Activated naive CD4-positive, alpha-beta T cell treated with anti-CD3 and anti-CD28 coated beads for 36 hours (primary cell): Measurements from ENCODE around the gene SPATS2L. TPM values are rescaled to one million over a fixed set of nuclear protein-coding genes. Genes with fewer than 3 reads are reported as not detected.

Source experiments
- CTCF ChIA-PET: fragments of 350-600 bp; sonication (Branson Sonifier 250); formaldehyde crosslinking; loops from one replicate; lab custom pipeline; 2021; ENCODE audit warnings: antibody characterized with exemption; lab: Charles Lee
- DNase-seq: peaks from one replicate; pipeline ENCODE4 v3.0.0-alpha.2; 2020
- H3K27ac Mint-ChIP-seq: one replicate; pipeline ENCODE4 v1.8.0; 2021; ENCODE audit warnings: mild to moderate bottlenecking, mixed read lengths
- H3K27me3 Mint-ChIP-seq: one replicate; pipeline ENCODE4 v1.8.0; 2021; ENCODE audit warnings: low read depth, mixed read lengths
- H3K36me3 Mint-ChIP-seq: one replicate; pipeline ENCODE4 v1.8.0; 2021; ENCODE audit warnings: low read depth, mixed read lengths
- H3K4me1 Mint-ChIP-seq: one replicate; pipeline ENCODE4 v1.8.0; 2021; ENCODE audit warnings: low read depth, mixed read lengths
- H3K4me3 Mint-ChIP-seq: one replicate; pipeline ENCODE4 v1.8.0; 2021; ENCODE audit warnings: mild to moderate bottlenecking, moderate library complexity, mixed read lengths
- H3K9me3 Mint-ChIP-seq: one replicate; pipeline ENCODE4 v1.8.0; 2021; ENCODE audit warnings: mixed read lengths
- intact Hi-C: fragments of 100-400 bp; cut with micrococcal nuclease; formaldehyde crosslinking; loops from one replicate; pipeline ENCODE4 v1.15.1; 2023
- total RNA-seq, 2 experiments: library from RNA; stranded (reverse); gene quantifications; one replicate each; pipeline ENCODE4 v1.2.3, GENCODE V29; 2021

Gene SPATS2L
- total RNA-seq, 2 experiments from 2014 or later, result 8.9 to 10.9 TPM

DNA sequence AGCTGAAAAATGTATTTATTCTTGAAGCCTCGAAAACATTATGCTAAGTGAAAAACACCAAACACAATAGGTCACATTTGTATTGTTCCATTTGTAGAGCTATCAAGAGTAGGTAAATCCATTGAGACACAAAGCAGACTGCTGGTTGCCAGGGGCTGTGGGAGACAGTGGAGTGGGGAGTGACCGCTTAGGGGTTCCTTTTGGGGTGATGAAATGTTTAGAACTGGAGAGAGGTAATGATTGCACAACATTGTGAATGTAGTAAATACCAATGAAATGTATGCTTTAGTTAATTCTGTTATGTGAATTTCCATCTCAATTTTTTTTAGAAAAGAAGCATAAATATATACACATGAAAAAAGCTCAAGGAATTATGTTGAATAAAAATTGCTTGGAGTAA is 187.6 kb downstream of the SPATS2L start:
- Mint-ChIP-seq H3K4me1 (no peaks in the 10 kb centered on the region), H3K27ac (no peak overlapping the region), H3K27me3 (no peaks in the 10 kb centered on the region), H3K9me3 (no peaks in the 10 kb centered on the region), H3K4me3 (no peak overlapping the region), H3K36me3 (peaks cover 23% of the 10 kb centered on the region)
- intact Hi-C loops, result no loop called here
- DNase-seq, result no peak
- CTCF ChIA-PET, result interaction anchor here (0.9 to 2.2 kb wide), 5 partner anchors 8 to 241 kb away, joined by 3 to 18 read pairs (median 4); no protein-coding TSS in a partner anchor

DNA sequence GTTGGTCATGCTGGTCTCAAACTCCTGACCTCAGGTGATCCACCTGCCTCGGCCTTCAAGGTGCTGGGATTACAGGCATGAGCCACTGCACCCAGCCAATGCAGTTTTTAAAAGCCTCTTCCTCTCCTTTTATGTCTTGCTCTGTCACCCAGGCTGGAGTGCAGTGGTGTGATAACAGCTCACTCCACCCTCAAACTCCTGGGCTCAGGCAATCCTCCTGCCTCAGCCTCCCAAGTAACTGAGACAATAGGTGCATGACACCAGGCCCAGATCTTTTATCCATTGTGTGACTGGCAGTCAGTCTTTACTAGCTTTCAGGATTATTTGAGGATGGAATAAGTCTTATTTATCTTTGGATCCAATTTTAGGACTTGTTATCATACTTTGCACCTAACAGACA is 190.2 kb downstream of the SPATS2L start:
- CTCF ChIA-PET, result interaction anchor here (1.0 to 2.0 kb wide), 2 partner anchors 13 kb away, joined by 3 to 10 read pairs; partner anchors contain the start of gene KCTD18
- Mint-ChIP-seq H3K4me3 (no peak overlapping the region), H3K9me3 (no peaks in the 10 kb centered on the region), H3K27me3 (no peaks in the 10 kb centered on the region), H3K36me3 (peaks cover 9% of the 10 kb centered on the region), H3K27ac (no peak overlapping the region), H3K4me1 (no peaks in the 10 kb centered on the region)
- intact Hi-C loops, result no loop called here
- no peak for DNase-seq

DNA sequence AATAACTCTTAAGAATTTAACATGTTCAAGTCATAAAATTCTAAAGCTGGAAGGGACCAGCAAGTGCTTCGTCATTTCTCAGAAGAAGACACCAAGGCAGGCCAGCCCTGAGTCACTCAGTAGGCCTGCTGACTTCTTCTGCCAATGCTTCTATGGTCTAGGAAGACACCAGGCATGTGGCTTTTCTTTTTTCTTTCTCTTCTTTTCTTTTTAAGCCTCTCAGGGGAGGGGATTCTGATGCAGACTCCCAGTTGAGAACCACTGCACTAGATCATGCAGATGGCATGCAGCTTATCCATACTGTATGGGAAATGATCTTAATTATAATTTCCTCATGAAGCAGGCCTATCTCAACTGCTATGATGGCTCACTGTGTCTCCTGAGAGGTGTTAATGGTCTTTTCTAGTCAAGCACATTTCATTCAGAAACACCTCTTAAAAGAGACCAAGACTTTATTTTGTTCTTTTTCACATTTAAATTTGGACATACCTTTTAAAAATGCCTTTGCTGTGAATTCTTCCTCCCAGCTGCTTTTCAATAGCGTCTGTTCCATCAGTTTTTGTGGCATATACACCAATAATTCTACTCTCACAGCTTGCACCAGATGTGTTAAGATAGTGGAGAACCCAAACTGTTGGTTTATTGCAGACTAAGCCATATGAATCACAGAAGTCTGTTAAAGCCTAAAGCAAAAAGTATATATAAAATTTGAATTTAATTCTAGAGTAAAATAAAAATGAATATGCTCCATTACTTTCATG is 192.1 kb downstream of the SPATS2L start:
- intact Hi-C loops, result no loop called here
- peaks cover 16% of the 10 kb centered on the region for H3K36me3 Mint-ChIP-seq
- no peak overlapping the region for H3K4me3 Mint-ChIP-seq
- no peak overlapping the region for H3K27ac Mint-ChIP-seq
- DNase-seq, result no peak
- no peaks in the 10 kb centered on the region for H3K4me1 Mint-ChIP-seq
- H3K9me3 Mint-ChIP-seq, result peaks cover 2% of the 10 kb centered on the region
- CTCF ChIA-PET, result interaction anchor here (1.2 to 2.0 kb wide), 5 partner anchors 12 to 344 kb away, joined by 3 to 10 read pairs (median 5); no protein-coding TSS in a partner anchor
- H3K27me3 Mint-ChIP-seq, result no peaks in the 10 kb centered on the region

DNA sequence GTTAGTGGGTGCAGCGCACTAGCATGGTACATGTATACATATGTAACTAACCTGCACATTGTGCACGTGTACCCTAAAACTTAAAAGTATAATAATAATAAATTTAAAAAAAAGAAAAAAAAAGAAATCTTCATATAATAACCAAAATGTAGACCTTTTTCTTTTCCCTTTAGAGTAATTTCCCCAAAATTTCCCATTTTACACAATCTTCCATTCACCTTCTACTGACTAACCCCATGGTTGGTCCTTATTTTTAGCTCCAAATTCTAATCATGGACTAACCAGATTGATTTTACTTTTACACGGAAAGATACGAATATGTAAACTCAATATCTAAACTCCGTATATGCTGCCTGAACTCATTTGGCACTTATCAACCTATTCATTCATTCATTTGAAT is 195.7 kb downstream of the SPATS2L start:
- CTCF ChIA-PET, result interaction anchor here (0.7 kb wide), 2 partner anchors 11 to 636 kb away, joined by 3 read pairs; no protein-coding TSS in a partner anchor
- peaks cover 15% of the 10 kb centered on the region for H3K36me3 Mint-ChIP-seq
- H3K4me3 Mint-ChIP-seq, result no peak overlapping the region
- H3K9me3 Mint-ChIP-seq, result peaks cover 2% of the 10 kb centered on the region
- DNase-seq, result no peak
- no peaks in the 10 kb centered on the region for H3K27me3 Mint-ChIP-seq
- no peak overlapping the region for H3K27ac Mint-ChIP-seq
- intact Hi-C loops, result no loop called here
- H3K4me1 Mint-ChIP-seq, result peaks cover 4% of the 10 kb centered on the region

DNA sequence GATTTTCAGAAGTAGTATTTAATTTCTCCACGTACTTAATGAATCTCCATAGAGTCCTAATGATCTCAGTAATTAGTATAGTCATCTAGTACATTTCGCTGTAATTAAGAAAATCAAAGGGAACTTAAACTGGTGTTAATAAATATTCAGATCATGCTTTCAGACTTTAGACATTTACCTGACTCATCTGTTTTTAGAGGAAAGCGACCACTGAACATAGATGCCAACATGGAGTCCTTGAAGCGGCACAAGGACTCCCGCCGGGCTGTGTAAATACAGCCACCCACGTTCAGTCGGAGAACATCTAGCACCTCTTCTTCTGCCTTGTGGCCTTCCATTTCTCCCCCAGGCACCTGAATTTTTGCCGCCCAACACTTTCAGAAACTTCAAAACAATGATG is 200.2 kb downstream of the SPATS2L start:
- Mint-ChIP-seq H3K27ac (no peak overlapping the region), H3K9me3 (peaks cover 2% of the 10 kb centered on the region), H3K4me1 (peaks cover 16% of the 10 kb centered on the region), H3K4me3 (no peak overlapping the region), H3K27me3 (no peaks in the 10 kb centered on the region), H3K36me3 (peaks cover 16% of the 10 kb centered on the region)
- no peak for DNase-seq
- intact Hi-C loops, result no loop called here
- CTCF ChIA-PET, result no interaction called here

DNA sequence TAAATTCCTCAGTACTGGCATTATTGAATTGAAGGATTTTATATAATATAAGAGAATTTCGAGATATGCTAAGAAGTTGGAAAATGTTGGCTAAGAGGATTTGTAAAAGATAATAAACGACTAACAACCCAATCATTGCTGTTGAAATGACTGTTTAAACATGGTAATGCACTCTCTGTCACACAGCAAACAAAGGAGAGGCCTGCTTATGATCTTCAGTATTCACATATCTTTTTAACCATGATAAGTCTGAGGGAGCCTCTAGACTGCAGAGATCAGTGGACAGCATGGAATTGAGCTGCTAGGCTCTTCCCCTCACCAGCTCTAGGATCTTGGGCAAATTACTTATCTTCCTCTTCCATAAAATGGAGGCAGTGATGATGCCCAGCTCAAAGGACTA is 200.7 kb downstream of the SPATS2L start:
- intact Hi-C loops, result no loop called here
- Mint-ChIP-seq H3K36me3 (peaks cover 13% of the 10 kb centered on the region), H3K9me3 (peaks cover 2% of the 10 kb centered on the region), H3K27me3 (no peaks in the 10 kb centered on the region), H3K27ac (no peak overlapping the region), H3K4me1 (peaks cover 16% of the 10 kb centered on the region), H3K4me3 (no peak overlapping the region)
- DNase-seq, result no peak
- CTCF ChIA-PET, result interaction anchor here (1.1 kb wide), 1 partner anchor 197 kb away, joined by 3 read pairs; no protein-coding TSS in a partner anchor

DNA sequence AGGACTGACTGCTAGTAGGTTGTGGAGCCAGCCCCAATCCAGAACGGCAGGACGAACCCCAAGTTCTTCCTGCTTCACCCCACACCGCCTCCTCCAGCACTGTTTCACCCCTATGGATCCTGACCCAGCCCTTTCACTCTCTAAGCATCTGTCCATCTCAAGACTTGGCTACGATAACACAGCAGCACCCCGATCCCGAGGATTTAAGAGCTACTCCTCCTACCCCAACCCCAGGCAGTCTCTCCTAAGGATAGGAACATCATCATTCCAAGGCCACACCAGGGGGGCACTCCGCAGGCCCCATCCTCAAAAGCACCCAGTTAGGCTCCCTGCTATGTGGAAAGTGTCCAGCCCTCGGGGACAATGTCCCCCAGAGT is 202.7 kb downstream of the SPATS2L start:
- Mint-ChIP-seq H3K4me3 (peak overlapping the region; percentile 94), H3K36me3 (peaks cover 3% of the 10 kb centered on the region)
- CTCF ChIA-PET, result interaction anchor here (1.1 to 2.0 kb wide), 5 partner anchors 12 to 284 kb away, joined by 3 to 8 read pairs (median 4); partner anchors contain the start of gene SGO2

DNA sequence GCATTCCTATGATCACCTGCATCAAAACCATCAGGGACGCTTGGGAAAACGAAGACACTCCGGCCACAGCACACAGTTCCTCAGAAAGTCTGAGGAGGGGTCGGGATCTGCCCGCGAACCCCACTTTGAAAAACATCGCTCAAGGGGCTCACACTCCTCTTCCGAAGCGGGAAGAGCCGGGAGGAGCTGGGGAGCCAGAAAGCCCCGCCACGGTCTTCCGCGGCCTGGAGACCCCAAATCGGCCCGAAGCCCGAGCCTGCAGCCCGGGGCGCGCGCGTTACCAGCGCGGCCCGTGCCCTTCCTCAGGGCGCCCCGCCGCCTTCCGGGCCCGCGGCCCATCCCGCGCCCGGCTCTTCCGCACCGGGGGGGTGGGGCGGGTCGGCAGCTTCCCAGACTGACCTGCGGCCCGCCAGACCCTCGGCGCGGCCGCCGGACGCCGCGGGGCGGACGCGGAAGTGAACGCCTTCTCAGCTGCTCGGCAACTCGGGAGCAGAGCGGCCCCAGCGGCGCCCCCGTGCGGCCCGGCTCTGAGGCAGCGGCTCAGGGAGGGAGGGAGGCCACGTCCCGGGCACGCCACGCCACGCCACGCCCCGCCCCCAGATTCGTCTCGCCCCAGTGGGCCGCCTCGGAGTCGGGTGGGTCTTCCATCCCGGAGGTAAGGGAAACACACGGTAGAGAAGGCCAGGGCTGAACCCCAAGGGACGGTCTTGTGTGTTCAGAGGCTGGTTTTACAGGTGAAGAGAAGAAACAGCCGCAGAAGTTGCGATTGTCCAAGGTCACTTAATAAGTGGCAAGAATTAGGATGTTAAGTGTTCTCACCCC is 203.3 kb downstream of the SPATS2L start, which contains the start of gene KCTD18:
TSS of gene KCTD18 (minus strand) at position 457 of the 822 bp plus-strand sequence. CDS start 3,052 bp downstream, outside the sequence.
- intact Hi-C loops, result loop anchor here (1.0 to 5.0 kb wide), 3 partner anchors 16 to 192 kb away; partner anchors contain the start of gene SGO2
- peak; percentile 92 for DNase-seq
- Mint-ChIP-seq H3K4me1 (peaks cover 16% of the 10 kb centered on the region), H3K27me3 (no peaks in the 10 kb centered on the region), H3K9me3 (no peaks in the 10 kb centered on the region), H3K4me3 (peak within 1 kb of the TSS; percentile 94), H3K27ac (peak within 1 kb of the TSS; percentile 79), H3K36me3 (peaks cover 3% of the 10 kb centered on the region)
- CTCF ChIA-PET, result interaction anchor here (0.8 to 2.0 kb wide), 8 partner anchors 12 to 317 kb away, joined by 3 to 8 read pairs (median 3); partner anchors contain the start of gene SGO2

More for the DNA sequence above, 202.7 kb downstream of the SPATS2L start:
- H3K27ac Mint-ChIP-seq, result peak overlapping the region; percentile 79
- peaks cover 16% of the 10 kb centered on the region for H3K4me1 Mint-ChIP-seq
- no peaks in the 10 kb centered on the region for H3K27me3 Mint-ChIP-seq
- DNase-seq, result no peak
- no peaks in the 10 kb centered on the region for H3K9me3 Mint-ChIP-seq
- intact Hi-C loops, result loop anchor here (1.0 kb wide), 1 partner anchor 43 kb away; no protein-coding TSS in a partner anchor

DNA sequence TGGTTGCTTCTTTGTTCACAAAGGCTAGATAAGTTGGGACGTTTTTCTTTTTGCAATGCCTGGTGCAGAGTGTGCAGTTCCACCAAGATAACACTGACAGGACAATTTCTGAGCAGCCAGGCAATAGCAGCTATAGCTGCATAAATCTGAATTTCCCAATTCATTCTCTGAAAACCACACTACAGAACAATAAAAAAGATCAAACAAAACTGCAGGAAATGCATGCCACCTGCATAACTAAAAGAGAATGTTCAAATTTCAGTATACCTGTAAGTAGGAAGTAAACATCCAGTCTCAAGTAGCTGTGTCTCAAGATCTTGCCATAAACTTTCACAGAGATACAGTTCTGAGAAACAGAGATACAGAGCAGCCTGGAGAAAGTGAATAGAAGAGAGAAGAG is 208.7 kb downstream of the SPATS2L start:
- no peaks in the 10 kb centered on the region for H3K27me3 Mint-ChIP-seq
- H3K36me3 Mint-ChIP-seq, result no peaks in the 10 kb centered on the region
- H3K27ac Mint-ChIP-seq, result peak overlapping the region; percentile 7
- peaks cover 3% of the 10 kb centered on the region for H3K4me1 Mint-ChIP-seq
- CTCF ChIA-PET, result interaction anchor here (0.7 kb wide), 1 partner anchor 1248 kb away, joined by 3 read pairs; no protein-coding TSS in a partner anchor
- no peak for DNase-seq
- no peak overlapping the region for H3K4me3 Mint-ChIP-seq
- intact Hi-C loops, result loop anchor here (1.0 kb wide), 1 partner anchor 10 kb away; no protein-coding TSS in a partner anchor
- H3K9me3 Mint-ChIP-seq, result no peaks in the 10 kb centered on the region

DNA sequence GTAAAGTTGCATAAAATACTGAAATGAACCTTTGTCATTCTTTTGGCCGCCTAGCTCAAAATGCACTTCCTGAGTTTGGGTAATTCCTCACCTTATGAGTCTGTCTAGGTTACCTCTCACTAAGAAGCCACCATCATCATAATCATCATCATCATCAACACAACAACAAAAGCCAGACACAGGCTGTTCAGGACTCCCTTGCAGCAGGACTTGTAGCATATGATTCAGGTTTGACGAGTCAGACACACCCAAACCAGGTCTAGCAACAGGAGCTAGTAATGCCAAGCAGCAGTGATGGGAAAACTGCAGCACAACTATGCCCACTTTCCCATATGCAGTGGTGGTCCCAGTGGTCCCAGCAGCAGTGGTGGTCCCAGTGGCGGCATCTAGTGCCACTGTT is 216.7 kb downstream of the SPATS2L start:
- Mint-ChIP-seq H3K4me1 (peaks cover 16% of the 10 kb centered on the region), H3K36me3 (no peaks in the 10 kb centered on the region), H3K9me3 (no peaks in the 10 kb centered on the region), H3K4me3 (no peak overlapping the region), H3K27me3 (no peaks in the 10 kb centered on the region), H3K27ac (no peak overlapping the region)
- no peak for DNase-seq
- CTCF ChIA-PET, result interaction anchor here (1.5 kb wide), 1 partner anchor 12 kb away, joined by 3 read pairs; no protein-coding TSS in a partner anchor
- intact Hi-C loops, result no loop called here

DNA sequence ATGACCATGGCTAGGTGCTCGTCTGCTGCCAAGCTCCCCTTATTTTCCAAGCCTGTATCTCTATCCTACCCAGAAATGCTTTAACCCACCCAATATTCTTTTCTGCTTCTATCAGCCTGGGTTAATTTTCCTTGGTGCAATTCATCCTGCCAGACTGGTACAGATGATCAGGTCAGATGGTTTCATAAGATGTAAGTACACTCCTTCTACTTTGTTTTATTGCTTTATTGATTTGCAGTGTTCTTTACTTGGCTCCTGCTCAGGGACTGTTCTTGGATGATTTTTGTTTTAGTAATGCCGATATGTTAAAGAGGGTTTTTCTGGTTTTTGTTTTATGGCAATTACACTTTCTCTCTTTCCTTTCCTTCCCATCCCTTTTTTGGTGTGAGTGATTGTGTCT is 217.1 kb downstream of the SPATS2L start:
- Mint-ChIP-seq H3K9me3 (no peaks in the 10 kb centered on the region), H3K4me3 (no peak overlapping the region), H3K36me3 (no peaks in the 10 kb centered on the region), H3K27ac (no peak overlapping the region), H3K4me1 (peaks cover 17% of the 10 kb centered on the region), H3K27me3 (no peaks in the 10 kb centered on the region)
- CTCF ChIA-PET, result interaction anchor here (1.5 kb wide), 1 partner anchor 12 kb away, joined by 3 read pairs; no protein-coding TSS in a partner anchor
- DNase-seq, result no peak
- intact Hi-C loops, result no loop called here
